ENCODE results near the gene FMNL2.

DNA sequence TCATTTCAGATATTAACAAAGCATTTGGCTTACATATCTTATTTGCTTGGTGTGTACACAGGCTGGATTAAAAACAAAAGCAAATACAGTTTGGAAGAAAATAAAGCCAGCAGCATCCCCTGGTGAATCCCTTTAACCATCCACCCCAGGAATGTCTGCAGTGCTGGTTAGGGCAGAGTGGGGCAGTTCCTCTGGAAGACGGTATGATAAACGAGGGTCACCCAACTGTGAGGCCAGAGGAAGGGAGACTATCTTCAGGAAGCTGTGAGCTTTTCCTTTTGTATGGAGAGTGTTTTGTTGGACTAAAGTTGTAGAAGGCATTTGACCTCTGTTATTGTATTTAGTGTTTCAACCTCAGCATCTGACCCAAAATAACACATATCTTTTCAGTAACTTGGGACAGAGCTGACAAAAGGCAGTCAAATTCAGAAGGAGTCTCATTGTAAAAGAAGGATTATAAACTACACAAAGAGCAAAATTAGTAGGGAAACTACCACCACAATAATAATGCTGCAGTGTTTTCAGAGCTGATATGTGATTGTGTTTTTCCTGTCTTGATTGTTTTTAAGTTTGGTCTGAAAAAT is 159.1 kb downstream of the FMNL2 start:
- TF ChIP-seq, protein P1, sequence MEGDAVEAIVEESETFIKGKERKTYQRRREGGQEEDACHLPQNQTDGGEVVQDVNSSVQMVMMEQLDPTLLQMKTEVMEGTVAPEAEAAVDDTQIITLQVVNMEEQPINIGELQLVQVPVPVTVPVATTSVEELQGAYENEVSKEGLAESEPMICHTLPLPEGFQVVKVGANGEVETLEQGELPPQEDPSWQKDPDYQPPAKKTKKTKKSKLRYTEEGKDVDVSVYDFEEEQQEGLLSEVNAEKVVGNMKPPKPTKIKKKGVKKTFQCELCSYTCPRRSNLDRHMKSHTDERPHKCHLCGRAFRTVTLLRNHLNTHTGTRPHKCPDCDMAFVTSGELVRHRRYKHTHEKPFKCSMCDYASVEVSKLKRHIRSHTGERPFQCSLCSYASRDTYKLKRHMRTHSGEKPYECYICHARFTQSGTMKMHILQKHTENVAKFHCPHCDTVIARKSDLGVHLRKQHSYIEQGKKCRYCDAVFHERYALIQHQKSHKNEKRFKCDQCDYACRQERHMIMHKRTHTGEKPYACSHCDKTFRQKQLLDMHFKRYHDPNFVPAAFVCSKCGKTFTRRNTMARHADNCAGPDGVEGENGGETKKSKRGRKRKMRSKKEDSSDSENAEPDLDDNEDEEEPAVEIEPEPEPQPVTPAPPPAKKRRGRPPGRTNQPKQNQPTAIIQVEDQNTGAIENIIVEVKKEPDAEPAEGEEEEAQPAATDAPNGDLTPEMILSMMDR (IDR thresholded peaks at IDR 0.05; ENCODE audit: low read length), result no peak
- no peak for TF ChIP-seq EZH2 (optimal IDR thresholded peaks at IDR 0.05; ENCODE audit: low read depth, low read length)

Data from MM.1S (cell line).